Stimulated activated CD4-positive, alpha-beta T cell treated with anti-CD3 and anti-CD28 coated beads, Interleukin-12 subunit alpha, Interleukin-12 subunit beta, amount 100 ng/mL, for 4 hours (primary cell): ENCODE results near the gene SEPTIN6.

Experiments used
- DNase-seq: peaks from one replicate; pipeline ENCODE4 v3.0.0-alpha.2; 2020

SEPTIN6 gene

DNA sequence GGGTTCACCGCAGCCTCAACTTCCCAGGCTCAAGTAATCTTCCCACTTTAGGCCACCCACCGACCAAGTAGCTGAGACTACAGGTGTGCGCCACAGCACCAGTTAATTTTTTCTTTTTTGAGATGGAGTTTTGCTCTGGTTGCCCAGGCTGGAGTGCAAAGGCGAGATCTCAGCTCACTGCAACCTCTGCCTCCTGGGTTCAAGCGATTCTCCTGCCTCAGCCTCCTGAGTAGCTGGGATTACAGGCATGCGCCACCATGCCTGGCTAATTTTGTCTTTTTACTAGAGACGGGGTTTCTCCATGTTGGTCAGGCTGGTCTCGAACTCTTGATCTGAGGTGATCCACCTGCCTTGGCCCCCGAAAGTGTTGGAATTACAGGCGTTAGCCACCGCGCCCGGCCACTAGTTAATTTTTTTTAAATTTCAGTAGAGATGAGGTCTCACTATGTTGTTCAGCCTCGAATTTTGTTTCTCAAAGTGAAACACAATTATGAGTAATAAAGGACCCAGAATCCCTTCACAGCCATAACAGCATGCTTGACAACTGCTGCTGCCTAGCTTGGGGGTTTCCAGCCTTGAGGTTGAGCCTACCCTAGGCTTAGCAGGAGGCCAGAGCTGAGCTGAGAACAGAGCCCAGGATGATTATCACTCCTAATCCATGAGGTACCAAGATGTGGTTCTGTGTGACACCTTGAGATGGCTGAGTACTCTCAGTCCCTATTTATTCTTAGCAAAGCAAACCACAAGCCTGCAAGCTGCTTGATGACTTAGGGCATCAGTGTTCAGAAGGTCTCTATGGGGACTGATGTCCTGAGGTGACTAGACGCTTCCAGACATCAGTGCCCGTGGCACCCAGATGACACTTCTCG, 45.2 kb downstream of the SEPTIN6 start:
- DNase-seq = peak; percentile 40

DNA sequence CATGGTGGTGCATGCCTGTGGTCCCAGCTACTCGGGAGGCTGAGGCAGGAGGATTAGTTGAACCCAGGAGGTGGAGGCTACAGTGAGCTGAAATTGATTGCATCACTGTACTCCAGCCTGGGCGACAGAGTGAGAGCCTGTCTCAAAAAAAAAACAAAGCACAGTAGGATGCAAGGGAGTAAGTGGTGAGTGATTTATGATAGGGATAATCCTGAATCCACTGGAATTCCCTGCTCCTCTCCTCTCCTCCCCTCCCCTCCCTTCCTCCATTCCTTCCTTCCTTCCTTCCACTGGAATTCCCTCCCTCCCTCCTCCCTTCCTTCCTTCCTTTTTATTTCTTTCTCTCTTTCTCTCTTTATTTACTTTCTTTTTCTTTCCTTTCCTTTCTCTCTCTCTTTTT, 45.9 kb downstream of the SEPTIN6 start:
- DNase-seq = no peak

DNA sequence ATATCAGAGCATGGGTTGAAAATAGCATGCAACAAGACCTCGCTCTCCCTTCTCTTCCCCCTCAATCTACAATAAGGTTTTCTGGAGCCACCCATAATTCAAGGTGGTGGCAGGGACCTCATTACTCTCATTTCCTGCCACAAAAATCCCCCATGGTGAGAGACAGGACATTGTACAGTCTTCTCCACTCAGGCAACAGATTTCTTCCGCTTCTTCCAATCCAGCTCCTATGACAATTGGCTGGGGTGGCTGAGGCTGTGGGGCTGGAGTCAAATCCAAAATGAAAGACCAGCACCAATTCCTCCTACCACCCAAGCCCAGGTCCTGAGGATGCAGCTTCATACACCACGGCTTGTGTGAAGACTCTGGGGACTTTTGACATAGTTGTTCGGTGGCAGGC, 46.5 kb downstream of the SEPTIN6 start:
- DNase-seq = no peak

DNA sequence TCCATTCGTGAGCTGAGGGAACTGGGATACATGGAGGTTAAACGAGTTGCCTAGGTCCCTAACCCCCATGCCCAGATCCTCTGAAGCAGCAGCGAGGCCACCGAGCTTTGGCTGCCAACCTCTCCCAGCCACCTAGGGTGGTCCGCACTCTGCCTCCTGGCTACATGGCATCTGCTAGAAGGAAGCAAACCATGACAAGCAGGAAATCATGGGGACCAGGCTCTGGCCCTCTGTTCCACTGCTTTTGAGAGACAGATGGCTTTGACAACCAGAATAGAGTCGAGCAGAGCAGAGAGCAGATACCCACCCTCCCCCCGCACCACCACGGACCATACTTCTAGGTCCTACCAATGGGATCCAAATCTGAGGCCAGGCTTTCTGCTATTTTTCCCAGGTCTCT, 49.3 kb downstream of the SEPTIN6 start:
- no peak for DNase-seq
